Mucosa of descending colon (tissue), 3 donors: Measurements from ENCODE around the gene LPGAT1. TPM values are rescaled to one million over a fixed set of nuclear protein-coding genes. Genes with fewer than 3 reads are reported as not detected.
"Not testable (repeated sequence)": the region's sequence is repeated elsewhere in the genome, so short reads cannot be mapped to it uniquely, and the experiment has no call there.

Experiments used
- ATAC-seq: fragments of 200-7000 bp; cut with Tn5 transposase; one replicate; pipeline ENCODE4 v1.9.1; 2020; ENCODE audit warnings: mild to moderate bottlenecking, moderate library complexity
- DNase-seq, 3 donors: peaks; one replicate each; pipeline ENCODE4 v3.0.0-alpha.2; 2020
- H3K36me3 ChIP-seq: fragments of 200-600 bp; one replicate; pipeline ENCODE4 v1.8.0; 2021; ENCODE audit warnings: low read depth, mild to moderate bottlenecking
- H3K4me1 ChIP-seq: fragments of 200-600 bp; one replicate; pipeline ENCODE4 v1.8.0; 2021; ENCODE audit warnings: low read depth, mild to moderate bottlenecking
- H3K4me3 ChIP-seq: fragments of 200-600 bp; one replicate; pipeline ENCODE4 v1.8.0; 2021; ENCODE audit warnings: mild to moderate bottlenecking
- H3K9me3 ChIP-seq: fragments of 200-600 bp; one replicate; pipeline ENCODE4 v1.8.0; 2021; ENCODE audit warnings: mild to moderate bottlenecking
- CTCF ChIP-seq: fragments of 200-600 bp; IDR thresholded peaks from one replicate; pipeline ENCODE4 v1.8.0; 2022; ENCODE audit warnings: antibody characterized with exemption, mild to moderate bottlenecking
- intact Hi-C, 2 donors: fragments of 100-400 bp; cut with DNase I in 1 of 2; cut with micrococcal nuclease in 1 of 2; formaldehyde crosslinking; loops; one replicate each; pipeline versions ENCODE4 v1.11.0 to v1.11.1; 2022; cut with DNase I, micrococcal nuclease
- total RNA-seq, 3 donors: library from RNA; stranded (reverse); fragmentation: NEBNext Ultra II Directional in 2 of 3; extraction: Animal tissue kit (Norgen Biotek cat#: 25700) in 2 of 3; gene quantifications; one replicate each; pipeline versions ENCODE4 v1.2.1 to v1.2.4, GENCODE V29; 2021 to 2023
- donor health status: DM: no; HTN: no; CAD: no; lungs with moderate emphysema.
- donor health status: DM: no; HTN: no; CAD: no.
- donor health status: DM: no; HTN: yes; CAD: no.

LPGAT1 gene
- total RNA-seq, 3 donors from 2014 or later = 27.5 to 42.1 (median 34.2) TPM

- Histone ChIP-seq H3K36me3 (no peaks in the 10 kb centered on the region), H3K4me3 (no peak overlapping the region), H3K9me3 (no peaks in the 10 kb centered on the region), H3K4me1 (no peaks in the 10 kb centered on the region)
- intact Hi-C loops = no loop called here
- DNase-seq (no peak), ATAC-seq (no peak)
- TF ChIP-seq CTCF = no peak
Observed at GRCh38 chr1:211723273-211723672, 107.3 kb downstream of the LPGAT1 start.

DNA sequence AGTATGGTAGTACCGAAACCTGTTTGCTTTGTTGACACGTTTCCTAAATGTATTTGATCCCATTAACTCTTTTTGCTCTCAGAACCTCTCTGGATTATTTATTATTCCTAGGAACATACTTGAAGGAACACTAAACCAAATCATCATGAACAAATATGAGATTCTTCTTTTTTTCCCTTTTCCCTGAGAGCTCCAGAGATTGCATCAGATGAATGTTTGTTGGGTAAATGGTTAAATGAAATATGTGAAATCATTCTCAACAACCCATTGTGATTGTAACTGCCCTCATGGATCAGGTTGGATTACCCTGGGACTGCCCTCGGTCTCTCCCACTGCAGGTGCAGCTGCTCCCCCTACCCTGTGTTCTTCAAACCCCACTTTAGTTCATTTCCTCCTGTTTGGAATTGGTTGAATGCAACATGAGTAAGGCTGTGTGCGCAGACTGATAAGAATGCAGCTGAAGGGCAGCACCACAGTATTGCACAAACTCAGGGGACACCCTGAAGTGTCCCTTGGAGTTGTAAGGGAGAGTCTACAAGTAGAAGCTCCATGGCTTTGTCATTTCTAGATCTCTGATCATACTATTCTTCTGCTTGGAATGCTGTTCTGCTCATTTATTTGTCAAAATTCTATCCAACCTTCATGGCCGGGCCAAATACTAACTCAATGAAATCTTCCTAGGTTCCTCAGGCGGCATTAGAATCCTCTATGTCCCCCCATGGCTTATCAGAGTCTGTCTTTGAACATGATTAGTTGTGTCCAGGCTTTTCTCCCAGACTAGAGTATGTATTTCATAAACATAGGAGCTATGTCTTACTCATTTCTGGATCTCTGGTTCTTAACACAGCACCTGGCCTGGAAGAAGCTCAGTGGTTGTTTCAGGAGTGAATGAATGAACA is 108.0 kb downstream of the LPGAT1 start:
- intact Hi-C loops = no loop called here
- no peak for TF ChIP-seq CTCF
- no peak for ATAC-seq
- no peaks in the 10 kb centered on the region for H3K36me3 ChIP-seq
- H3K4me3 ChIP-seq = no peak overlapping the region
- H3K9me3 ChIP-seq = no peaks in the 10 kb centered on the region
- no peak for DNase-seq
- no peaks in the 10 kb centered on the region for H3K4me1 ChIP-seq

DNA sequence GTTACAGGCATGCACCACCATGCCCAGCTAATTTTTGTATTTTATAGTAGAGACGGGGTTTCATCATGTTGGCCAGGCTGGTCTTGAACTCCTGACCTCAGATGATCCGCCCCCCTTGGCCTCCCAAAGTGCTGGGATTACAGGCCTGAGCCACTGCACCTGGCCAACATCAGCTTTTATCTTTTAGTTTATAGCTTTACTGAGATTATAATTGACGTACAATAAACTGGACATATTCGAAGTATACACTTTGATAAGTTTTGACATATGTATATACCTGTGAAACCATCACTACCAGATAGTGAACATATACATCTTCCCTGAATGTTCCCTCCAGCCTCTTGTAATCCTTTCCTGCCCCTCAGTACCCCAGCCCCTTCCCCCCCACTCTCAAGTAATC is 114.0 kb downstream of the LPGAT1 start:
- peak; percentile 75 for ATAC-seq

DNA sequence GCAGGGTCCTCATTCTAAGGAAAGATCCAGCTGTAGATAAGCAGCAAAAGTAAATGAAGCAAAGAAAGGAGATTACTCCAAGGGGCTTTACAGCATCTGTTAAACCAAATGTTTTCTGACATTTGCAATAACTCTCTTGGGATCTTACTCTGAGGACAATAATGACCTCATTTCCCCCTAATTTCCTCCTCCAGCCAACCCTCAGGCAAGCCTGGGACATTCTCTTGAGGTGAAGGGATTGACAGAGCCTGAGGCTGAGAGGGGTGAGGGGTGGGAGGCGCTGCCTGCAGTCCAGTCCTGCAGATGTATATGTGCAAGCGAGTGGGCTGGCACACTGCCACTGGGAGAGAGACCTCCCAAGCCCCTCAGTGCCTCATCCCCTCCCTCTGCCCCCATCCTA is 114.6 kb downstream of the LPGAT1 start:
- H3K9me3 ChIP-seq = no peaks in the 10 kb centered on the region
- no peak for TF ChIP-seq CTCF
- H3K4me1 ChIP-seq = no peaks in the 10 kb centered on the region
- intact Hi-C loops = no loop called here
- no peaks in the 10 kb centered on the region for H3K36me3 ChIP-seq
- ATAC-seq (no peak), DNase-seq (no peak)
- no peak overlapping the region for H3K4me3 ChIP-seq

More for the DNA sequence above, 114.0 kb downstream of the LPGAT1 start:
- H3K4me1 ChIP-seq, H3K36me3 ChIP-seq, intact Hi-C loops, H3K4me3 ChIP-seq, H3K9me3 ChIP-seq, DNase-seq: not testable (repeated sequence)

- no peak for DNase-seq
- H3K36me3 ChIP-seq = no peaks in the 10 kb centered on the region
- intact Hi-C loops = no loop called here
- H3K4me3 ChIP-seq = no peak overlapping the region
- H3K9me3 ChIP-seq = no peaks in the 10 kb centered on the region
- no peaks in the 10 kb centered on the region for H3K4me1 ChIP-seq
- ATAC-seq = peak; percentile 36
- TF ChIP-seq CTCF = no peak
Observed at GRCh38 chr1:211714154-211714553, 116.4 kb downstream of the LPGAT1 start.

GRCh38 chr1:211713231-211713630 is 117.3 kb downstream of the LPGAT1 start:
- no peak for TF ChIP-seq CTCF
- no peak for ATAC-seq
- H3K9me3 ChIP-seq = no peaks in the 10 kb centered on the region
- H3K36me3 ChIP-seq = no peaks in the 10 kb centered on the region
- no peaks in the 10 kb centered on the region for H3K4me1 ChIP-seq
- intact Hi-C loops = no loop called here
- no peak overlapping the region for H3K4me3 ChIP-seq
- DNase-seq = no peak
